Subcutaneous adipose tissue (tissue), 4 donors: ENCODE measurements around the gene ESYT3. TPM values are rescaled to one million over a fixed set of nuclear protein-coding genes. Genes with fewer than 3 reads are reported as not detected.

Source experiments
- total RNA-seq, 4 donors: library from RNA; depleted of rRNA; stranded (reverse); fragments of >200 nt; gene quantifications; one replicate each; pipeline ENCODE4 v1.1.0, GENCODE V29; 2016
- TF ChIP-seq, protein P1 (sequence below): fragments of 450-650 bp; IDR thresholded peaks from one replicate; pipeline ENCODE4 v1.5.1; 2016; ENCODE audit warnings: low read depth, mild to moderate bottlenecking, control low read depth, antibody characterized with exemption, moderate library complexity

ESYT3 gene
- total RNA-seq, 4 donors from 2014 or later, result 0.17 to 0.44 TPM; not detected in 2

DNA sequence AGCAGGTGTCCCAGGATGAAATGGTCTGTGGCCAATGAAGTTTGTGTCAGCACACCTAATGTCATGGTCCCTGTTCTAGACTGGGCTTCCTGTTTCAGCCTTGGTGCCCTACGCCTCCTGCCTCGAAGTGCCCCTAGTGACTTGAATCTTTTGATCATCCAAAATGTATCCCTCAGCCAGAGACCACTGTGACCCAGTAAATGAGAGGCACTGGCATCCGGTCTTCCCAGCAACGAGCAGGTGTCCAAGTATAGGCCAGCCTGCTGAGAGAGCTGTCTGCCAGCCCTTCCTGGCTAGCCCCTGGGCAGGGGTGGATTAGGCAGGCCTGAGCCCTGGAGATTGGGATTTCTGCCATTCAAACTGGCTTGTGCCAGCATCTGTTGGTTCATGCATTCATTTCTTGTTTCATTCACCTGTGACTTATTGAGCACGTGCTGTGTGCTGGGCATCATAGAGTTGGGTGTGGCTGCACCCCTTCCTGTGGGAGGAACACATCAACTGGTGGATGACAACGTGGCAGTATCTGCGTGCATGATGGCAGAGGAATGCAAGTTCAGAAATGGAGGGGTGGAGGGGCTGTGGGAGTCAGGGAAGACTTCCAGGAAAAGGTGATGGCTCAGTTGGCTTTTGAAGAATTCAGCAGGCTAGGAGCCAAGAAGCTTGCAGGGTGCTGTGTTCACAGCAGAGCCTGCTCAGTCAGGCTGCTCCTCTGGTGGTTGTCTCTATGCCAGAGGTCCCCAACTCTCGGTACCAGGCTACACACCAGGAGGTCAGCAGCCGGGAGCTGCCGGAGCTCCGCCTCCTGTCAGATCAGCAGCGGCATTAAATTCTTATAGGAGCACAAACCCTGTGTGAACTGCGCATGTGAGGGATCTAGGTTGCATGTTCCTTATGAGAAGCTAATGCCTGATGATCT is 21.6 kb downstream of the ESYT3 start:
- TF ChIP-seq, protein P1, sequence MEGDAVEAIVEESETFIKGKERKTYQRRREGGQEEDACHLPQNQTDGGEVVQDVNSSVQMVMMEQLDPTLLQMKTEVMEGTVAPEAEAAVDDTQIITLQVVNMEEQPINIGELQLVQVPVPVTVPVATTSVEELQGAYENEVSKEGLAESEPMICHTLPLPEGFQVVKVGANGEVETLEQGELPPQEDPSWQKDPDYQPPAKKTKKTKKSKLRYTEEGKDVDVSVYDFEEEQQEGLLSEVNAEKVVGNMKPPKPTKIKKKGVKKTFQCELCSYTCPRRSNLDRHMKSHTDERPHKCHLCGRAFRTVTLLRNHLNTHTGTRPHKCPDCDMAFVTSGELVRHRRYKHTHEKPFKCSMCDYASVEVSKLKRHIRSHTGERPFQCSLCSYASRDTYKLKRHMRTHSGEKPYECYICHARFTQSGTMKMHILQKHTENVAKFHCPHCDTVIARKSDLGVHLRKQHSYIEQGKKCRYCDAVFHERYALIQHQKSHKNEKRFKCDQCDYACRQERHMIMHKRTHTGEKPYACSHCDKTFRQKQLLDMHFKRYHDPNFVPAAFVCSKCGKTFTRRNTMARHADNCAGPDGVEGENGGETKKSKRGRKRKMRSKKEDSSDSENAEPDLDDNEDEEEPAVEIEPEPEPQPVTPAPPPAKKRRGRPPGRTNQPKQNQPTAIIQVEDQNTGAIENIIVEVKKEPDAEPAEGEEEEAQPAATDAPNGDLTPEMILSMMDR, result no peak

DNA sequence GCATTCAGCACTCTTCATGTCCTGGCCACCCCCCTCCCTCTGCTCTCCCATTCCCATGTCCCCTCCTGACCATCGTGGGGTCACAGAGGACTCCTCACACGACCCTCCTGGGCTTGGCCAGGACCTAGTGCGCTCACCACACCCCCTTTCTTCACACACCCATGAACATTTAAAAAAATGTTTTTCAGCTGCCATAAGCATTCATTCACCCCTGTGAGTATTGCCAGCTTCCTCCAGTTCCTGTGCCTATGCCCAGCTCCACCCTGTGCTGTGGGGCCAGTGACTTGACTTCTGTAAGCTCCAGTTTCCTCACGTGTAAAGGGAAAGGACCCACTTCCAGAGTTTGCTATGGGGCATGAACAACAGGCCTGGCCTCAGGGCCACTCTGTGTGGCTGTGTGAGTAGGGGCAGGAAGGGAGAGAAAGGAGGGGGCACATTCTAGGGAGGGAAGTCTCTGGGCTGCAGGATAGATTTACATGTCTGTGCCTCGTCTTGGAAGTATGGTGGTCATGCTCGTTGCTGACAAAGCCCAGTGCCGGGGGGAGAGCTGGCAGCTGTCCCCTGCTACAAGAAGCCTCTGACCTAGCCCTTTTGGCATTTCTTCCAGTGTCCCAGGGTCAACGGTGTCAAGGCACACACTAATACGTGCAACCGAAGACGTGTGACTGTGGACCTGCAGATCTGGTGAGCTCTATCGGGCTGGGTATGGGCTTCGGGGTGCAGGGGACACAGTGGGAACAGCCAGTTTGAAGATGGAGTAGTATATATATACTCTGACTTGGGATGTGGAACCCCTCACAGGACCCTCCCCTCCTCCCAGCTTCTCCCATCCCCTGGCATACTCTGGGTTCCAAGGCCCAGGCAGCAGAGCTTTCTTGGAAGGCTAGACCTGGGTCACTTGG is 22.8 kb downstream of the ESYT3 start:
- TF ChIP-seq, protein P1, result no peak

DNA sequence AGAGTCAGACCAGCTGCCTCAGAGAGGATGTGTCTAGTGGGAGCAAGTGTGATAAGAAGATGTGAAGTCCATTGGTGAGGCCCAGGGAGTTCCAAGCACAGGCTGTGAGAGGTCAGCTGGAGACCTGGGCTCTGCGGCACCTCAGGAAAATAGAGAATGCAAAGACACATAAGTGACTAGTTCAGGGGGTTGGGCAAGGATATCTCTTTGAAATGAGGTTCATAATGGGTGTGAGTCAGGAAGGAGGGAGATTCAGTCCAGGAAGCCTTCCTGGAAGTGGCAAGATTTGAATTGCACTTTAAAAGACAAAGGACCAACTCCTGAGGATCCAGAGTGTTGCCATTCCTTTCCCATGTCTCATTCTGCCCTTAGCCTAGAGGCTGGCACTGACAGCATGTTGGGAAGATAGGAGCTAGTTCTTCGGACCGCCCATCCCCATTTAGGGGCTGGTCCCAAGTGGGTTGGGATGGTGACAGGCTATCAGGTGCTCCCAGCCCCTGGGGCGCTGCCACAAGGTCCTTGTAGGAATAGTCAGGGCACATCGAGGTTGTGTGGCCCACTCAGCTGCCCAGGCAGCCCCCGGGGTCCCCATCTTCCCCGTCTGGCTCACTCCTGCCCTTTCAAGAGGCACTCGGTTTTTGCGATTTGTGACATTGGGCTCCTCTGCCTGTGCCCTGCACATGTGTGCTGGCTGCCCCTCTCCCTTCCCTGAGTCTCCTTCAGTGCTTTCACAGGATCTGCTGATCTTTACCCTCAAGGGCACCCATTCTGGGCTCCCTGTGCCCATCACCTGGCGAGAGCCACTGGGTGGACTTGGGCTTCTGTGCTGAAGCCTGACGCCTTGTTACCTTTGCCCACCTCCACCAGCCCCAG is 23.7 kb downstream of the ESYT3 start:
- TF ChIP-seq, protein P1, result no peak

- TF ChIP-seq, protein P1, result no peak
Measured at GRCh38 chr3:138458774-138459499, 24.5 kb downstream of the ESYT3 start.

GRCh38 chr3:138459619-138460535 is 25.5 kb downstream of the ESYT3 start:
- TF ChIP-seq, protein P1, result no peak
